Measurements from ENCODE around the gene PRPF19. TPM values are rescaled to one million over a fixed set of nuclear protein-coding genes. Genes with fewer than 3 reads are reported as not detected.

The PRPF19 gene
- total and polyA plus RNA-seq, 7 donors, result 37.1 to 92.3 (median 41.2) TPM

GRCh38 chr11:60899046-60899936 lies 7.1 kb downstream of the PRPF19 start:
- Histone ChIP-seq H3K27me3 (no peaks in the 10 kb centered on the region), H3K36me3 (peaks cover 63 to 90% (median 72%) of the 10 kb centered on the region in 4 donors), H3K27ac (peak overlapping the region in 1 of 4 donors; percentile 26), H3K9me3 (no peaks in the 10 kb centered on the region), H3K4me3 (no peak overlapping the region), H3K4me1 (peaks cover 0 to 11% (median 5%) of the 10 kb centered on the region in 4 donors)
- TF ChIP-seq CTCF (IDR thresholded peaks at IDR 0.05) (peak; percentile 42 to 96 (median 92)), POLR2A (IDR thresholded peaks at IDR 0.05) (no peak)
- intact Hi-C loops (cut with DNase I), result loop anchor here (1.0 to 2.0 kb wide), 2 partner anchors 68 to 124 kb away; no protein-coding TSS in a partner anchor
- peak; percentile 64 for DNase-seq
- 61 to 62% methylated on average over 12 of the region's 12 CpGs for WGBS, 2 donors

GRCh38 chr11:60897496-60897895 lies 8.9 kb downstream of the PRPF19 start:
- Histone ChIP-seq H3K27me3 (no peaks in the 10 kb centered on the region), H3K36me3 (peaks cover 58 to 96% (median 71%) of the 10 kb centered on the region in 4 donors), H3K9me3 (no peaks in the 10 kb centered on the region), H3K4me3 (no peak overlapping the region), H3K27ac (no peak overlapping the region), H3K4me1 (peaks cover 0 to 6% (median 2%) of the 10 kb centered on the region in 4 donors)
- DNase-seq, result no peak
- intact Hi-C loops (cut with DNase I), result no loop called here
- WGBS, 2 donors, result 92 to 95% methylated on average over 4 of the region's 4 CpGs
- TF ChIP-seq EP300 (IDR thresholded peaks at IDR 0.05) (no peak), POLR2A (IDR thresholded peaks at IDR 0.05) (no peak), POLR2AphosphoS5 (IDR thresholded peaks at IDR 0.05) (no peak), CTCF (IDR thresholded peaks at IDR 0.05) (no peak)

GRCh38 chr11:60895687-60896086 lies 10.7 kb downstream of the PRPF19 start:
- Histone ChIP-seq H3K36me3 (peaks cover 49 to 88% (median 56%) of the 10 kb centered on the region in 4 donors), H3K27ac (no peak overlapping the region), H3K9me3 (no peaks in the 10 kb centered on the region), H3K27me3 (no peaks in the 10 kb centered on the region), H3K4me1 (peaks cover 0 to 6% (median 2%) of the 10 kb centered on the region in 4 donors), H3K4me3 (no peak overlapping the region)
- intact Hi-C loops (cut with DNase I), result no loop called here
- TF ChIP-seq EP300 (IDR thresholded peaks at IDR 0.05), result no peak
- TF ChIP-seq POLR2AphosphoS5 (IDR thresholded peaks at IDR 0.05), result no peak
- TF ChIP-seq CTCF (IDR thresholded peaks at IDR 0.05), result no peak
- TF ChIP-seq POLR2A (IDR thresholded peaks at IDR 0.05), result no peak
- 80 to 81% methylated on average over 5 of the region's 5 CpGs for WGBS, 2 donors
- no peak for DNase-seq

GRCh38 chr11:60891103-60891741 lies 15.2 kb downstream of the PRPF19 start:
- Histone ChIP-seq H3K27me3 (no peaks in the 10 kb centered on the region), H3K4me1 (no peaks in the 10 kb centered on the region), H3K4me3 (no peak overlapping the region), H3K9me3 (no peaks in the 10 kb centered on the region), H3K27ac (no peak overlapping the region), H3K36me3 (peaks cover 11 to 63% (median 22%) of the 10 kb centered on the region in 4 donors)
- DNase-seq, result no peak
- 83 to 93% methylated on average over 7 of the region's 7 CpGs for WGBS, 2 donors
- TF ChIP-seq POLR2A (IDR thresholded peaks at IDR 0.05), result no peak
- TF ChIP-seq CTCF (IDR thresholded peaks at IDR 0.05), result no peak
- no peak for TF ChIP-seq EP300 (IDR thresholded peaks at IDR 0.05)
- TF ChIP-seq POLR2AphosphoS5 (IDR thresholded peaks at IDR 0.05), result no peak
- intact Hi-C loops (cut with DNase I), result no loop called here
